ENCODE results near the gene RAB22A. TPM values are rescaled to one million over a fixed set of nuclear protein-coding genes. Genes with fewer than 3 reads are reported as not detected.

Gene RAB22A, protein sequence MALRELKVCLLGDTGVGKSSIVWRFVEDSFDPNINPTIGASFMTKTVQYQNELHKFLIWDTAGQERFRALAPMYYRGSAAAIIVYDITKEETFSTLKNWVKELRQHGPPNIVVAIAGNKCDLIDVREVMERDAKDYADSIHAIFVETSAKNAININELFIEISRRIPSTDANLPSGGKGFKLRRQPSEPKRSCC
- polyA plus RNA-seq (2011; rRNA removed) (11.7 and 13.2 TPM in 2 replicates), polyA plus RNA-seq (2017; fragmentation: RNase III; extraction: RNeasy Plus Mini Kit Qiagen cat#74134 plus additional on column Dnase treatment) (7.1 to 7.4 TPM (median 7.3 TPM) in 3 replicates), polyA minus RNA-seq (2011; rRNA and poly(A)+ RNA removed) (12.9 and 13.1 TPM in 2 replicates)
- polyA plus RNA-seq (2012; cell fraction: cytosol; rRNA removed): 4.1 and 5.0 TPM in 2 replicates
- 6.8 and 8.0 TPM in 2 replicates for polyA plus RNA-seq (2012; cell fraction: nucleus; rRNA removed)

GRCh38 chr20:58309591-58310290 is at the start of gene RAB22A:
Gene RAB22A (plus strand): TSS chr20:58309715. CDS start chr20:58309977, 262 bp downstream.
- peak; percentile 58 to 83 for DNase-seq (ENCODE audit: low read depth in 1 of 2, low spot score in 1 of 2)
- peak; percentile 84 to 90 for ATAC-seq
- WGBS (ENCODE audit: missing lambda C conversion rate): 2% methylated on average over 10 of the region's 73 CpGs
- peak within 1 kb of the TSS; percentile 98 to 100 for H3K27ac ChIP-seq
- TF ChIP-seq JUNB (IDR thresholded peaks at IDR 0.05) (no peak), HOXB5 (CRISPR knock-in tag; IDR thresholded peaks at IDR 0.05) (0 out of 2 replicates have a peak, but pooled peaks have one; percentile 19), BCL3 (IDR thresholded peaks at IDR 0.05) (peak; percentile 75; the same call in 1 of the 3 replicates), PHF8 (IDR thresholded peaks at IDR 0.05; ENCODE audit: borderline replicate concordance, low read depth) (peak; percentile 98; the same call in 1 of the 2 replicates), KDM5A (IDR thresholded peaks at IDR 0.05) (peak; percentile 70; the same call in 1 of the 2 replicates), HMGXB4 (CRISPR knock-in tag; IDR thresholded peaks at IDR 0.05; ENCODE audit: borderline replicate concordance) (no peak), MAZ (IDR thresholded peaks at IDR 0.05; ENCODE audit: borderline replicate concordance, low read depth, low read length) (no peak), E2F6 (IDR thresholded peaks at IDR 0.05; ENCODE audit: borderline replicate concordance, low read depth) (no peak), FOSL2 (IDR thresholded peaks at IDR 0.05) (no peak), FOSL2 (CRISPR knock-in tag; IDR thresholded peaks at IDR 0.05) (peak; percentile 33; the same call in 1 of the 2 replicates), TP53 (CRISPR knock-in tag; IDR thresholded peaks at IDR 0.05) (0 out of 2 replicates have a peak, but pooled peaks have one; percentile 34), POLR2AphosphoS2 (conservative IDR thresholded peaks at IDR 0.05; ENCODE audit: low read length) (no peak), POLR2A (IDR thresholded peaks at IDR 0.05; ENCODE audit: low read length) (peak; percentile 95), JUN (IDR thresholded peaks at IDR 0.05) (peak in 1 of 2 experiments; percentile 89; a peak in 2 of 5 replicates)
- TF ChIP-seq, protein P1, sequence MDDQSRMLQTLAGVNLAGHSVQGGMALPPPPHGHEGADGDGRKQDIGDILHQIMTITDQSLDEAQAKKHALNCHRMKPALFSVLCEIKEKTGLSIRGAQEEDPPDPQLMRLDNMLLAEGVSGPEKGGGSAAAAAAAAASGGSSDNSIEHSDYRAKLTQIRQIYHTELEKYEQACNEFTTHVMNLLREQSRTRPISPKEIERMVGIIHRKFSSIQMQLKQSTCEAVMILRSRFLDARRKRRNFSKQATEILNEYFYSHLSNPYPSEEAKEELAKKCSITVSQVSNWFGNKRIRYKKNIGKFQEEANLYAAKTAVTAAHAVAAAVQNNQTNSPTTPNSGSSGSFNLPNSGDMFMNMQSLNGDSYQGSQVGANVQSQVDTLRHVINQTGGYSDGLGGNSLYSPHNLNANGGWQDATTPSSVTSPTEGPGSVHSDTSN (IDR thresholded peaks at IDR 0.05): peak; percentile 8; the same call in 1 of the 2 replicates
- TF ChIP-seq, protein P2, sequence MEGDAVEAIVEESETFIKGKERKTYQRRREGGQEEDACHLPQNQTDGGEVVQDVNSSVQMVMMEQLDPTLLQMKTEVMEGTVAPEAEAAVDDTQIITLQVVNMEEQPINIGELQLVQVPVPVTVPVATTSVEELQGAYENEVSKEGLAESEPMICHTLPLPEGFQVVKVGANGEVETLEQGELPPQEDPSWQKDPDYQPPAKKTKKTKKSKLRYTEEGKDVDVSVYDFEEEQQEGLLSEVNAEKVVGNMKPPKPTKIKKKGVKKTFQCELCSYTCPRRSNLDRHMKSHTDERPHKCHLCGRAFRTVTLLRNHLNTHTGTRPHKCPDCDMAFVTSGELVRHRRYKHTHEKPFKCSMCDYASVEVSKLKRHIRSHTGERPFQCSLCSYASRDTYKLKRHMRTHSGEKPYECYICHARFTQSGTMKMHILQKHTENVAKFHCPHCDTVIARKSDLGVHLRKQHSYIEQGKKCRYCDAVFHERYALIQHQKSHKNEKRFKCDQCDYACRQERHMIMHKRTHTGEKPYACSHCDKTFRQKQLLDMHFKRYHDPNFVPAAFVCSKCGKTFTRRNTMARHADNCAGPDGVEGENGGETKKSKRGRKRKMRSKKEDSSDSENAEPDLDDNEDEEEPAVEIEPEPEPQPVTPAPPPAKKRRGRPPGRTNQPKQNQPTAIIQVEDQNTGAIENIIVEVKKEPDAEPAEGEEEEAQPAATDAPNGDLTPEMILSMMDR (IDR thresholded peaks at IDR 0.05): no peak
- TF ChIP-seq, protein P3, sequence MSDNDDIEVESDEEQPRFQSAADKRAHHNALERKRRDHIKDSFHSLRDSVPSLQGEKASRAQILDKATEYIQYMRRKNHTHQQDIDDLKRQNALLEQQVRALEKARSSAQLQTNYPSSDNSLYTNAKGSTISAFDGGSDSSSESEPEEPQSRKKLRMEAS (IDR thresholded peaks at IDR 0.05): 0 out of 2 replicates have a peak, but pooled peaks have one; percentile 38
- H3K4me2 ChIP-seq: peak within 1 kb of the TSS; percentile 95
- H3K4me1 ChIP-seq: peaks cover 21% of the 10 kb centered on the region
- H3K4me3 ChIP-seq: peak within 1 kb of the TSS; percentile 99
- no peak for FAIRE-seq
- H3K9me3 ChIP-seq: no peaks in the 10 kb centered on the region
- ChIA-PET CTCF (interaction anchor here (1.0 kb wide), 1 partner anchor 12 kb away, joined by 4 read pairs; no protein-coding TSS in a partner anchor), POLR2A (interaction anchor here (0.7 to 1.1 kb wide), 3 partner anchors 13 to 79 kb away, joined by 3 to 5 read pairs (median 4); partner anchors contain the start of gene VAPB)
